ENCODE measurements around the gene ZSCAN18. TPM values are rescaled to one million over a fixed set of nuclear protein-coding genes. Genes with fewer than 3 reads are reported as not detected.

The ZSCAN18 gene
- total RNA-seq, 1 donor: 27.3 TPM

DNA sequence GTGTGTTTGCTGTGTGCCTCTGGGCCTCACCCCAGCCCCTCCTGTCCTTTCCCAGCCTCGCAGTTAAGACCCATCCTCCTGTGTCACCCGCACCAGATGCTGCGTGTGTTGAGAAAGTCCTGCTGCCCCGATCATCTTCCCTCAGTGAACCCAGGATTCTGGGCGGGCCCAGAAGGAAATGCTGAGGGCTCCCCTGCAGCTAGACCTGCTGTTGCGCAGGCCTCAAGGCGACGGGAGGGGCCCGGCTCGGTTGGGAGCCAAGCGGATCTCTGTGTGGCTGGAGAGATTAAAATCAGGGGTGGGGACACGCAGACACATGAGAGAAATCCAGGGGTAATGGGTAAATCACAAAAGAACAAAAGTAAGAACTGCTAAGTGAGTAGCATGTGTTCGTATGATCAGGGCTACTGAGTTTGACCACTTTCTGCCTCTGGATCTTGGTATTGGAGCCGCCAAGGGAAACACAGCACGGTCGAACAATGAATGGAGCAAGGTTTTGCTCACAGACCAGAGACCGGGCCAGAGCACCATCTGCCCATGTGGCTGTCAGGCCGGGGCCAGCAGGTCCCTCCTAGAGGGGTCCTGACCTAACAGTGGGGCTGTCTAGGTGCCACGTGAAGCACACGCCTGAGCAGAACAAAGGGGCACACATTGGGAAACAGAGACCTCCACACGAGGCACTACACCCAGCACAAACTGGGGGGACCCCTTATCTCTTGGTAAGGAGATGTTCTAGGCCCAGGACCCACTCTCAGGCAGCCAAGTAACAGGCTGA lies 57.1 kb downstream of the ZSCAN18 start:
- H3K4me1 ChIP-seq (ENCODE audit: insufficient read depth, low read length): no peaks in the 10 kb centered on the region
- no peaks in the 10 kb centered on the region for H3K27me3 ChIP-seq (ENCODE audit: insufficient read depth, low read length)
- H3K4me3 ChIP-seq (ENCODE audit: low read length): no peak overlapping the region
- no peaks in the 10 kb centered on the region for H3K9me3 ChIP-seq (ENCODE audit: low read depth, low read length)

DNA sequence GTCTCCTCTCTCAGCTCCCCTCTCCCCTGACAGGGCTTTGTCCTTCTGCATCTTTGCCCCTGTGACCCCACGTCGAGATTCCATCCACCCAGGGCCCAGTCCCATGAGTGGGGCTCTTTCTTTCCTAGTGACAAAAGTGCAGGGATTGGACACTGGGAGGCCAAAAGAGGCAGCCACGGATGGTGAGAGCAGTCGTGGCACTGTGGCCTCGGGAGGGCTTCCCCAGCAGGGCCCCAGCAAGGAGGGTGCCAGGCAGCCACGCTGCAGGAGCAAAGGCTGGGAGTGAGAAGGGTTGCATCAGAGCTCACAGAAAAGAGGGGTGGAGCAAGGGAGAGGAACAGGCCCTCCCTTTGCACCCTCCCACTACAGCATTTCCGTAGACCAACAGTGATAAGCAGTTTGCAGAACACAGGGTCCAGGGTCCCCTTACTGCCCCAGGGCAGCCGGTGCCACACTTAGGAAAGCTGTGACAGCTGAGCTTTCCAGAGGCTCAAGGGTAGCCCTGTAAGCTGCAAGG lies 59.3 kb downstream of the ZSCAN18 start:
- H3K9me3 ChIP-seq (ENCODE audit: low read depth, low read length): no peaks in the 10 kb centered on the region
- H3K4me3 ChIP-seq (ENCODE audit: low read length): no peak overlapping the region
- H3K4me1 ChIP-seq (ENCODE audit: insufficient read depth, low read length): no peaks in the 10 kb centered on the region
- no peaks in the 10 kb centered on the region for H3K27me3 ChIP-seq (ENCODE audit: insufficient read depth, low read length)

DNA sequence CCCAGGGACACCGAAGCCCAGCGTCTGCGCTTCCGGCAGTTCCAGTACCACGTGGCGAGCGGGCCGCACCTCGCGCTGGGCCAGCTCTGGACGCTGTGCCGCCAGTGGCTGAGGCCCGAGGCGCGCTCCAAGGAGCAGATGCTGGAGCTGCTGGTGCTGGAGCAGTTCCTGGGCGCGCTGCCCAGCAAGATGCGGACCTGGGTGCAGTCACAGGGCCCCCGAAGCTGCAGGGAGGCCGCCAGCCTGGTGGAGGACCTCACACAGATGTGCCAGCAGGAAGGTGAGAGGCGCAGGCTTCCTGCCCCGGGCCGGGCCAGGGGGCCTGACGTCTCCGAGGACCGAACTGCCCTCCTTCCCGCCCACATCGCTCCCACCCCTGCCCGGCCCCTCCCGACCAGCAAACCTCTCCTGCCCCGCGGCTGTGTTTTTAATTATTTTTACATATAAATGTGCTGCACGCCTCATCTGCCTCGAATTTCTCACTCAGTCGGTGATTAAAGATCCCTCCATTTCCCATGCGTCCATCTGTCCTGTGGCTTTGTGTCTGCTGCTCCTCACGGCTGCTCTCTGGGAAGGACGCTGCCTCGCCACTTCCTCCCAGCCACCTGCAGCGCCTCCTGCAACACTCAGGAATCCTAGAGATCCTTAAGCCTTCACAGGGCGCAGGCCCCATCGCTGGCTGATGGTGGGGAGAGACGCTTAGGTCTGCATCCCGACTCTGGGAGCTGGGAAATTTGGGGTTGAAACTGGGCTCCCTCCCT lies 59.9 kb downstream of the ZSCAN18 start:
- Histone ChIP-seq H3K4me3 (ENCODE audit: low read length) (no peak overlapping the region), H3K4me1 (ENCODE audit: insufficient read depth, low read length) (no peaks in the 10 kb centered on the region), H3K9me3 (ENCODE audit: low read depth, low read length) (no peaks in the 10 kb centered on the region), H3K27me3 (ENCODE audit: insufficient read depth, low read length) (peaks cover 4% of the 10 kb centered on the region)

DNA sequence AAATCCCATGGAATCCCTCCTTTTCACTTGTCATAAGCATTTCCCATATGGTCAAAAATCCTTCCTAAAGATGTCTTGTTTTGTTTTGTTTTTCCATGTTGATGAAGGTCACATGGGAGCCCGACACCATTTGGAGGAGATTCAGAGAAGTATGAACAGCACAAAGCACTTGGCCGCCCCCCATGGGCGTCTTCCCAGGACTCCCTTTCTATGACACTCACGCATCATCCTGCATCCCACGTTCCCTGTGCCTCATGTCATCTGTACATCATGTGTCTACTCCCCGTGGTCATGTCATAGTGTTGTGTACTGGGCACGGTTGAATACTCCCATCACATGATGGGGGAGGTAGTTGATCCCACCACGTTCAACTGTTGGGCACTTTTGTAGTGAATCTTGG lies 62.2 kb downstream of the ZSCAN18 start:
- H3K27me3 ChIP-seq (ENCODE audit: insufficient read depth, low read length): peaks cover 9% of the 10 kb centered on the region
- no peaks in the 10 kb centered on the region for H3K9me3 ChIP-seq (ENCODE audit: low read depth, low read length)
- H3K4me1 ChIP-seq (ENCODE audit: insufficient read depth, low read length): no peaks in the 10 kb centered on the region
- H3K4me3 ChIP-seq (ENCODE audit: low read length): no peak overlapping the region

DNA sequence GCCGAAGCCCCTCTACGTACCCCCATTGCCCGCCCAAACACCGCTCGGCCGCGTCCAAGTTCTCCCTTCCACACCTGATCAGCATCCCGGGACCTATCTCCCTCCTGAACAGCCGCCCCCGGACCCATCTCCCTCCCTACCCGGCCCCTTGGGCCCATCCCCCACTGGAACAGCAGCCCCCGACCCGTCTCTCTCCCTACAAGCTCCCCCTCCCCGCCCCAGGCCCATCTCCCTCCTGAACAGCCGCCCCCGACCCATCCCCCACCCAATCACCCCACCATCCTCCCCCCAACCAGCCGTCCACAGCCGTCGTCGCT lies 63.6 kb downstream of the ZSCAN18 start:
- H3K4me3 ChIP-seq (ENCODE audit: low read length): no peak overlapping the region
- H3K4me1 ChIP-seq (ENCODE audit: insufficient read depth, low read length): no peaks in the 10 kb centered on the region
- H3K27me3 ChIP-seq (ENCODE audit: insufficient read depth, low read length): peaks cover 9% of the 10 kb centered on the region
- H3K9me3 ChIP-seq (ENCODE audit: low read depth, low read length): no peaks in the 10 kb centered on the region

Other genes with a start within 250 kb of the ZSCAN18 start
- gene ZNF587, start 248.4 kb downstream of the ZSCAN18 start, total RNA-seq: 34.0 TPM
- gene ZNF814, start 209.2 kb downstream of the ZSCAN18 start, total RNA-seq: 25.6 TPM
- gene ZNF417, start 181.6 kb downstream of the ZSCAN18 start, total RNA-seq: 23.2 TPM
- 2.7 TPM for gene ZNF418, start 162.8 kb downstream of the ZSCAN18 start, total RNA-seq
- gene ZNF256, start 150.5 kb downstream of the ZSCAN18 start, total RNA-seq: 17.3 TPM
- 0.21 TPM for gene C19orf18, start 123.7 kb downstream of the ZSCAN18 start, total RNA-seq
- gene ZNF606, start 95.4 kb downstream of the ZSCAN18 start, total RNA-seq: 8.2 TPM
- not detected for gene ZSCAN1, start 64.2 kb downstream of the ZSCAN18 start, total RNA-seq
- gene ZNF135, start 38.9 kb downstream of the ZSCAN18 start, total RNA-seq: 0.84 TPM
- 23.8 TPM for gene ZNF329, start 52.6 kb upstream of the ZSCAN18 start, total RNA-seq
- gene ZNF274, start 84.8 kb upstream of the ZSCAN18 start, total RNA-seq: 61.1 TPM
- 7.2 TPM for gene ZNF544, start 130.7 kb upstream of the ZSCAN18 start, total RNA-seq
- gene ZNF8, start 180.7 kb upstream of the ZSCAN18 start, total RNA-seq: 13.4 TPM
- 124 TPM for gene ERVK3-1, start 207.1 kb upstream of the ZSCAN18 start, total RNA-seq
- gene ZSCAN22, start 228.8 kb upstream of the ZSCAN18 start, total RNA-seq: 0.52 TPM